Activated T-helper 1 cell treated with anti-CD3 and anti-CD28 coated beads, Interleukin-12 subunit alpha, Interleukin-12 subunit beta, Interleukin-2, Interleukin-4 antibody, amounts not matched to agents 30 ng/mL and 10 ng/mL and 1 ng/mL, durations not matched to agents 14 hours and 24 hours and 36 hours (primary cell): ENCODE measurements around the gene PDZRN4. TPM values are rescaled to one million over a fixed set of nuclear protein-coding genes. Genes with fewer than 3 reads are reported as not detected.
"Not testable (repeated sequence)": the region's sequence is repeated elsewhere in the genome, so short reads cannot be mapped to it uniquely, and the experiment has no call there.

Experiments
- DNase-seq: peaks from one replicate; pipeline ENCODE4 v3.0.0; 2021; ENCODE audit warnings: low spot score
- H3K27ac Mint-ChIP-seq: one replicate; pipeline ENCODE4 v1.8.0; 2021; ENCODE audit warnings: mild to moderate bottlenecking, mixed read lengths
- H3K27me3 Mint-ChIP-seq: one replicate; pipeline ENCODE4 v1.8.0; 2022; ENCODE audit warnings: mild to moderate bottlenecking, moderate library complexity, mixed read lengths; ENCODE audit not compliant: insufficient read depth
- H3K36me3 Mint-ChIP-seq: one replicate; pipeline ENCODE4 v1.8.0; 2021; ENCODE audit warnings: low read depth, mixed read lengths
- H3K4me1 Mint-ChIP-seq: one replicate; pipeline ENCODE4 v1.8.0; 2021; ENCODE audit warnings: low read depth, mixed read lengths
- H3K4me3 Mint-ChIP-seq: one replicate; pipeline ENCODE4 v1.8.0; 2021; ENCODE audit warnings: mild to moderate bottlenecking, moderate library complexity, mixed read lengths
- H3K9me3 Mint-ChIP-seq: one replicate; pipeline ENCODE4 v1.8.0; 2021; ENCODE audit warnings: mixed read lengths
- intact Hi-C: fragments of 100-400 bp; cut with micrococcal nuclease; formaldehyde crosslinking; loops from one replicate; pipeline ENCODE4 v1.15.1; 2024
- total RNA-seq: library from RNA; stranded (reverse); gene quantifications from 2 replicates; pipeline ENCODE4 v1.2.3, GENCODE V29; 2022

Gene PDZRN4
- total RNA-seq, 1 donor from 2014 or later: not detected

GRCh38 chr12:41224066-41224465 lies 35.9 kb downstream of the PDZRN4 start:
- intact Hi-C loops: no loop called here
- H3K27me3 Mint-ChIP-seq: peaks cover 2% of the 10 kb centered on the region
- H3K9me3 Mint-ChIP-seq: no peaks in the 10 kb centered on the region
- H3K4me1 Mint-ChIP-seq: no peaks in the 10 kb centered on the region
- H3K36me3 Mint-ChIP-seq: no peaks in the 10 kb centered on the region
- no peak overlapping the region for H3K4me3 Mint-ChIP-seq
- no peak overlapping the region for H3K27ac Mint-ChIP-seq
- DNase-seq: no peak

GRCh38 chr12:41225179-41225578 lies 37.1 kb downstream of the PDZRN4 start:
- no peak for DNase-seq
- peaks cover 2% of the 10 kb centered on the region for H3K27me3 Mint-ChIP-seq
- H3K36me3 Mint-ChIP-seq: no peaks in the 10 kb centered on the region
- H3K9me3 Mint-ChIP-seq: no peaks in the 10 kb centered on the region
- H3K4me3 Mint-ChIP-seq: no peak overlapping the region
- intact Hi-C loops: no loop called here
- H3K27ac Mint-ChIP-seq: no peak overlapping the region
- H3K4me1 Mint-ChIP-seq: no peaks in the 10 kb centered on the region

- Mint-ChIP-seq H3K4me3 (no peak overlapping the region), H3K27me3 (peaks cover 2% of the 10 kb centered on the region), H3K36me3 (no peaks in the 10 kb centered on the region), H3K9me3 (no peaks in the 10 kb centered on the region), H3K27ac (no peak overlapping the region), H3K4me1 (no peaks in the 10 kb centered on the region)
- no peak for DNase-seq
- intact Hi-C loops: no loop called here
These were observed 40.1 kb downstream of the PDZRN4 start for GRCh38 chr12:41228066-41228820.

GRCh38 chr12:41230756-41231155 lies 42.6 kb downstream of the PDZRN4 start:
- Mint-ChIP-seq H3K27ac (no peak overlapping the region), H3K9me3 (no peaks in the 10 kb centered on the region)
- intact Hi-C loops: no loop called here

GRCh38 chr12:41234692-41235091 lies 46.6 kb downstream of the PDZRN4 start:
- intact Hi-C loops: no loop called here
- Mint-ChIP-seq H3K9me3 (no peaks in the 10 kb centered on the region), H3K27me3 (no peaks in the 10 kb centered on the region), H3K36me3 (no peaks in the 10 kb centered on the region), H3K4me1 (no peaks in the 10 kb centered on the region), H3K4me3 (no peak overlapping the region), H3K27ac (no peak overlapping the region)
- DNase-seq: no peak

More at GRCh38 chr12:41230756-41231155, 42.6 kb downstream of the PDZRN4 start:
- no peaks in the 10 kb centered on the region for H3K36me3 Mint-ChIP-seq
- H3K4me1 Mint-ChIP-seq: no peaks in the 10 kb centered on the region
- DNase-seq: no peak
- peaks cover 2% of the 10 kb centered on the region for H3K27me3 Mint-ChIP-seq
- no peak overlapping the region for H3K4me3 Mint-ChIP-seq

- Mint-ChIP-seq H3K27me3 (no peaks in the 10 kb centered on the region), H3K36me3 (no peaks in the 10 kb centered on the region), H3K9me3 (no peaks in the 10 kb centered on the region), H3K4me1 (no peaks in the 10 kb centered on the region), H3K4me3 (no peak overlapping the region), H3K27ac (no peak overlapping the region)
- DNase-seq: no peak
- intact Hi-C loops: no loop called here
These were observed 54.5 kb downstream of the PDZRN4 start for GRCh38 chr12:41242603-41243002.

GRCh38 chr12:41248391-41248790 lies 60.3 kb downstream of the PDZRN4 start:
- no peak overlapping the region for H3K27ac Mint-ChIP-seq
- no peaks in the 10 kb centered on the region for H3K36me3 Mint-ChIP-seq
- no peaks in the 10 kb centered on the region for H3K9me3 Mint-ChIP-seq
- intact Hi-C loops: no loop called here
- no peak for DNase-seq
- H3K4me3 Mint-ChIP-seq: no peak overlapping the region
- no peaks in the 10 kb centered on the region for H3K4me1 Mint-ChIP-seq
- peaks cover 2% of the 10 kb centered on the region for H3K27me3 Mint-ChIP-seq

GRCh38 chr12:41250748-41251147 lies 62.6 kb downstream of the PDZRN4 start:
- no peaks in the 10 kb centered on the region for H3K4me1 Mint-ChIP-seq
- DNase-seq: no peak
- H3K36me3 Mint-ChIP-seq: no peaks in the 10 kb centered on the region
- H3K27me3 Mint-ChIP-seq: peaks cover 2% of the 10 kb centered on the region
- no peaks in the 10 kb centered on the region for H3K9me3 Mint-ChIP-seq
- H3K27ac Mint-ChIP-seq: no peak overlapping the region
- intact Hi-C loops: no loop called here
- no peak overlapping the region for H3K4me3 Mint-ChIP-seq

- Mint-ChIP-seq H3K36me3 (no peaks in the 10 kb centered on the region), H3K27ac (no peak overlapping the region)
These were observed 66.1 kb downstream of the PDZRN4 start for GRCh38 chr12:41254004-41254914.

GRCh38 chr12:41263196-41263595 lies 75.1 kb downstream of the PDZRN4 start:
- H3K4me1 Mint-ChIP-seq, H3K27me3 Mint-ChIP-seq, H3K9me3 Mint-ChIP-seq, intact Hi-C loops, H3K4me3 Mint-ChIP-seq, DNase-seq, H3K36me3 Mint-ChIP-seq, H3K27ac Mint-ChIP-seq: not testable (repeated sequence)

More at GRCh38 chr12:41254004-41254914, 66.1 kb downstream of the PDZRN4 start:
- no peak for DNase-seq
- Mint-ChIP-seq H3K9me3 (no peaks in the 10 kb centered on the region), H3K27me3 (peaks cover 2% of the 10 kb centered on the region), H3K4me3 (no peak overlapping the region), H3K4me1 (no peaks in the 10 kb centered on the region)
- intact Hi-C loops: no loop called here

- no peak overlapping the region for H3K4me3 Mint-ChIP-seq
- peaks cover 2% of the 10 kb centered on the region for H3K27me3 Mint-ChIP-seq
- H3K27ac Mint-ChIP-seq: no peak overlapping the region
- no peaks in the 10 kb centered on the region for H3K36me3 Mint-ChIP-seq
- no peaks in the 10 kb centered on the region for H3K4me1 Mint-ChIP-seq
- no peaks in the 10 kb centered on the region for H3K9me3 Mint-ChIP-seq
- no peak for DNase-seq
- intact Hi-C loops: no loop called here
These were observed 76.2 kb downstream of the PDZRN4 start for GRCh38 chr12:41264281-41264680.

GRCh38 chr12:41269056-41269455 lies 80.9 kb downstream of the PDZRN4 start:
- Mint-ChIP-seq H3K27ac (no peak overlapping the region), H3K9me3 (no peaks in the 10 kb centered on the region), H3K4me1 (no peaks in the 10 kb centered on the region), H3K4me3 (no peak overlapping the region), H3K27me3 (peaks cover 5% of the 10 kb centered on the region), H3K36me3 (no peaks in the 10 kb centered on the region)
- DNase-seq: no peak
- intact Hi-C loops: no loop called here

GRCh38 chr12:41271489-41271888 lies 83.4 kb downstream of the PDZRN4 start:
- Mint-ChIP-seq H3K27me3 (peaks cover 5% of the 10 kb centered on the region), H3K27ac (no peak overlapping the region), H3K9me3 (no peaks in the 10 kb centered on the region), H3K36me3 (no peaks in the 10 kb centered on the region), H3K4me1 (no peaks in the 10 kb centered on the region), H3K4me3 (no peak overlapping the region)
- no peak for DNase-seq
- intact Hi-C loops: no loop called here
